Thyroid gland (tissue), 4 donors: ENCODE measurements around the gene WHRN.

Experiments
- POLR2A ChIP-seq, 2 donors: fragments of 450-650 bp; IDR thresholded peaks; one replicate each; pipeline ENCODE4 v1.6.1; 2017; ENCODE audit warnings: antibody characterized with exemption in 2 of 2, mild to moderate bottlenecking in 2 of 2, moderate library complexity in 1 of 2
- TF ChIP-seq, protein P1 (sequence below), 6 experiments: fragments of 200-600 bp in 3 of 6; fragments of 450-650 bp in 3 of 6; sonication (generic) in 3 of 6; IDR thresholded peaks; one replicate each; pipeline ENCODE4 v1.5.1; 2016 to 2019; ENCODE audit warnings: antibody characterized with exemption in 6 of 6, mild to moderate bottlenecking in 2 of 6, inconsistent platforms in 1 of 6, moderate library complexity in 1 of 6

- TF ChIP-seq, protein P1, sequence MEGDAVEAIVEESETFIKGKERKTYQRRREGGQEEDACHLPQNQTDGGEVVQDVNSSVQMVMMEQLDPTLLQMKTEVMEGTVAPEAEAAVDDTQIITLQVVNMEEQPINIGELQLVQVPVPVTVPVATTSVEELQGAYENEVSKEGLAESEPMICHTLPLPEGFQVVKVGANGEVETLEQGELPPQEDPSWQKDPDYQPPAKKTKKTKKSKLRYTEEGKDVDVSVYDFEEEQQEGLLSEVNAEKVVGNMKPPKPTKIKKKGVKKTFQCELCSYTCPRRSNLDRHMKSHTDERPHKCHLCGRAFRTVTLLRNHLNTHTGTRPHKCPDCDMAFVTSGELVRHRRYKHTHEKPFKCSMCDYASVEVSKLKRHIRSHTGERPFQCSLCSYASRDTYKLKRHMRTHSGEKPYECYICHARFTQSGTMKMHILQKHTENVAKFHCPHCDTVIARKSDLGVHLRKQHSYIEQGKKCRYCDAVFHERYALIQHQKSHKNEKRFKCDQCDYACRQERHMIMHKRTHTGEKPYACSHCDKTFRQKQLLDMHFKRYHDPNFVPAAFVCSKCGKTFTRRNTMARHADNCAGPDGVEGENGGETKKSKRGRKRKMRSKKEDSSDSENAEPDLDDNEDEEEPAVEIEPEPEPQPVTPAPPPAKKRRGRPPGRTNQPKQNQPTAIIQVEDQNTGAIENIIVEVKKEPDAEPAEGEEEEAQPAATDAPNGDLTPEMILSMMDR (IDR thresholded peaks at IDR 0.05) = no peak
- no peak for TF ChIP-seq POLR2A (IDR thresholded peaks at IDR 0.05)
Measured at GRCh38 chr9:114496011-114496410, 9.3 kb downstream of the WHRN start.
